Spleen (tissue), 7 donors: ENCODE results near the gene VNN1.

Experiments
- POLR2A ChIP-seq, 3 donors: fragments of 450-650 bp; IDR thresholded peaks; one replicate each; pipeline ENCODE4 v1.5.1; 2017; ENCODE audit warnings: antibody characterized with exemption in 3 of 3, mild to moderate bottlenecking in 1 of 3
- POLR2AphosphoS5 ChIP-seq, 3 donors: sonication (generic); formaldehyde crosslinking; IDR thresholded peaks; one replicate each; pipeline ENCODE4 v1.5.1; 2017; ENCODE audit warnings: antibody characterized with exemption in 3 of 3
- TF ChIP-seq, protein P1 (sequence below), 11 experiments: fragments of 200-600 bp in 7 of 11; fragments of 450-650 bp in 4 of 11; sonication (generic) in 4 of 11; IDR thresholded peaks in 8 of 11; conservative IDR thresholded peaks in 3 of 11; 1 replicate in 7 of 11; 2 replicates in 4 of 11; pipeline versions ENCODE4 v1.4.0 to v1.8.0; 2016 to 2021; ENCODE audit warnings: antibody characterized with exemption in 11 of 11, inconsistent platforms in 4 of 11, mild to moderate bottlenecking in 1 of 11
- donor health status: DM: no; HTN: no; CAD: no; lungs with moderate emphysema.
- donor health status: DM: no; HTN: no; CAD: no.
- donor health status: DM: no; HTN: no; CAD: no.

- TF ChIP-seq, protein P1, sequence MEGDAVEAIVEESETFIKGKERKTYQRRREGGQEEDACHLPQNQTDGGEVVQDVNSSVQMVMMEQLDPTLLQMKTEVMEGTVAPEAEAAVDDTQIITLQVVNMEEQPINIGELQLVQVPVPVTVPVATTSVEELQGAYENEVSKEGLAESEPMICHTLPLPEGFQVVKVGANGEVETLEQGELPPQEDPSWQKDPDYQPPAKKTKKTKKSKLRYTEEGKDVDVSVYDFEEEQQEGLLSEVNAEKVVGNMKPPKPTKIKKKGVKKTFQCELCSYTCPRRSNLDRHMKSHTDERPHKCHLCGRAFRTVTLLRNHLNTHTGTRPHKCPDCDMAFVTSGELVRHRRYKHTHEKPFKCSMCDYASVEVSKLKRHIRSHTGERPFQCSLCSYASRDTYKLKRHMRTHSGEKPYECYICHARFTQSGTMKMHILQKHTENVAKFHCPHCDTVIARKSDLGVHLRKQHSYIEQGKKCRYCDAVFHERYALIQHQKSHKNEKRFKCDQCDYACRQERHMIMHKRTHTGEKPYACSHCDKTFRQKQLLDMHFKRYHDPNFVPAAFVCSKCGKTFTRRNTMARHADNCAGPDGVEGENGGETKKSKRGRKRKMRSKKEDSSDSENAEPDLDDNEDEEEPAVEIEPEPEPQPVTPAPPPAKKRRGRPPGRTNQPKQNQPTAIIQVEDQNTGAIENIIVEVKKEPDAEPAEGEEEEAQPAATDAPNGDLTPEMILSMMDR (IDR thresholded peaks at IDR 0.05 in 8 of 11, conservative IDR thresholded peaks at IDR 0.05 in 3 of 11), result no peak
- TF ChIP-seq POLR2AphosphoS5 (IDR thresholded peaks at IDR 0.05), result no peak
- TF ChIP-seq POLR2A (IDR thresholded peaks at IDR 0.05), result no peak
These were observed 11.6 kb upstream of the VNN1 start for GRCh38 chr6:132725471-132725870.
